ENCODE data around the gene SCN2A.
"Not testable (repeated sequence)": the region's sequence is repeated elsewhere in the genome, so short reads cannot be mapped to it uniquely, and the experiment has no call there.

The SCN2A gene

GRCh38 chr2:165390875-165391274 lies 151.7 kb downstream of the SCN2A start:
- no peak overlapping the region for H2AFZ ChIP-seq (ENCODE audit: low read length)
- H3K9ac ChIP-seq (ENCODE audit: low read length), result no peak overlapping the region
- TF ChIP-seq EZH2 (IDR thresholded peaks at IDR 0.05; ENCODE audit: borderline replicate concordance, low read length) (no peak), CTCF (IDR thresholded peaks at IDR 0.05; ENCODE audit: low read length) (no peak)
- H4K20me1 ChIP-seq (ENCODE audit: insufficient read depth, low read length), result no peaks in the 10 kb centered on the region
- H3K36me3 ChIP-seq (ENCODE audit: insufficient read depth, low read length), result no peaks in the 10 kb centered on the region
- no peaks in the 10 kb centered on the region for H3K9me2 ChIP-seq (ENCODE audit: low read depth, low read length)
- no peak overlapping the region for H3K27ac ChIP-seq (ENCODE audit: low read depth, low read length, poor library complexity, severe bottlenecking)
- H3K4me2 ChIP-seq (ENCODE audit: low read length), result no peak overlapping the region
- H3K4me3 ChIP-seq (ENCODE audit: low read depth, low read length, poor library complexity, severe bottlenecking), result no peak overlapping the region
- H3K9me3 ChIP-seq (ENCODE audit: low read length), result no peaks in the 10 kb centered on the region
- no peaks in the 10 kb centered on the region for H3F3A ChIP-seq (ENCODE audit: insufficient read depth, low read length)
- H3K79me2 ChIP-seq (ENCODE audit: insufficient read depth, low read length), result no peaks in the 10 kb centered on the region
- H3K4me1 ChIP-seq (ENCODE audit: insufficient read depth, low read length, severe bottlenecking), result no peaks in the 10 kb centered on the region
- no peaks in the 10 kb centered on the region for H3K27me3 ChIP-seq (ENCODE audit: insufficient read depth, low read length)

- Histone ChIP-seq H3K4me2 (ENCODE audit: low read length) (no peak overlapping the region), H3K79me2 (ENCODE audit: insufficient read depth, low read length) (no peaks in the 10 kb centered on the region), H3K9me2 (ENCODE audit: low read depth, low read length) (no peaks in the 10 kb centered on the region), H4K20me1 (ENCODE audit: insufficient read depth, low read length) (no peaks in the 10 kb centered on the region), H3K9me3 (ENCODE audit: low read length) (no peaks in the 10 kb centered on the region), H3K27me3 (ENCODE audit: insufficient read depth, low read length) (no peaks in the 10 kb centered on the region), H3K36me3 (ENCODE audit: insufficient read depth, low read length) (no peaks in the 10 kb centered on the region), H2AFZ (ENCODE audit: low read length) (no peak overlapping the region), H3K9ac (ENCODE audit: low read length) (no peak overlapping the region), H3K4me1 (ENCODE audit: insufficient read depth, low read length, severe bottlenecking) (no peaks in the 10 kb centered on the region), H3K27ac (ENCODE audit: low read depth, low read length, poor library complexity, severe bottlenecking) (no peak overlapping the region), H3F3A (ENCODE audit: insufficient read depth, low read length) (no peaks in the 10 kb centered on the region), H3K4me3 (ENCODE audit: low read depth, low read length, poor library complexity, severe bottlenecking) (no peak overlapping the region)
- no peak for TF ChIP-seq EZH2 (IDR thresholded peaks at IDR 0.05; ENCODE audit: borderline replicate concordance, low read length)
- TF ChIP-seq CTCF (IDR thresholded peaks at IDR 0.05; ENCODE audit: low read length), result no peak
Observed at GRCh38 chr2:165391791-165392190, 152.6 kb downstream of the SCN2A start.

- not testable (repeated sequence) for H3K9me2 ChIP-seq (ENCODE audit: low read depth, low read length); H3F3A ChIP-seq (ENCODE audit: insufficient read depth, low read length); H3K36me3 ChIP-seq (ENCODE audit: insufficient read depth, low read length)
Observed at GRCh38 chr2:165398603-165399002, 159.4 kb downstream of the SCN2A start.

GRCh38 chr2:165401285-165401852 lies 162.2 kb downstream of the SCN2A start:
- Histone ChIP-seq H3K27me3 (ENCODE audit: insufficient read depth, low read length) (no peaks in the 10 kb centered on the region), H3K4me3 (ENCODE audit: low read depth, low read length, poor library complexity, severe bottlenecking) (no peak overlapping the region), H3F3A (ENCODE audit: insufficient read depth, low read length) (no peaks in the 10 kb centered on the region), H3K27ac (ENCODE audit: low read depth, low read length, poor library complexity, severe bottlenecking) (no peak overlapping the region), H3K4me2 (ENCODE audit: low read length) (no peak overlapping the region), H3K9me2 (ENCODE audit: low read depth, low read length) (no peaks in the 10 kb centered on the region), H3K4me1 (ENCODE audit: insufficient read depth, low read length, severe bottlenecking) (no peaks in the 10 kb centered on the region), H3K36me3 (ENCODE audit: insufficient read depth, low read length) (no peaks in the 10 kb centered on the region), H3K79me2 (ENCODE audit: insufficient read depth, low read length) (no peaks in the 10 kb centered on the region), H4K20me1 (ENCODE audit: insufficient read depth, low read length) (no peaks in the 10 kb centered on the region), H3K9ac (ENCODE audit: low read length) (no peak overlapping the region), H3K9me3 (ENCODE audit: low read length) (no peaks in the 10 kb centered on the region), H2AFZ (ENCODE audit: low read length) (no peak overlapping the region)
- peak; percentile 69 for TF ChIP-seq CTCF (IDR thresholded peaks at IDR 0.05; ENCODE audit: low read length)
- TF ChIP-seq EZH2 (IDR thresholded peaks at IDR 0.05; ENCODE audit: borderline replicate concordance, low read length), result no peak

More at GRCh38 chr2:165398603-165399002, 159.4 kb downstream of the SCN2A start:
- H2AFZ ChIP-seq (ENCODE audit: low read length); H3K79me2 ChIP-seq (ENCODE audit: insufficient read depth, low read length); H3K9me3 ChIP-seq (ENCODE audit: low read length); H3K9ac ChIP-seq (ENCODE audit: low read length); H3K4me2 ChIP-seq (ENCODE audit: low read length); H3K27me3 ChIP-seq (ENCODE audit: insufficient read depth, low read length); H3K4me1 ChIP-seq (ENCODE audit: insufficient read depth, low read length, severe bottlenecking); H3K4me3 ChIP-seq (ENCODE audit: low read depth, low read length, poor library complexity, severe bottlenecking); H3K27ac ChIP-seq (ENCODE audit: low read depth, low read length, poor library complexity, severe bottlenecking); H4K20me1 ChIP-seq (ENCODE audit: insufficient read depth, low read length): not testable (repeated sequence)

All from OCI-LY1 (cell line).